Measurements from ENCODE around the gene NFASC.

The NFASC gene

DNA sequence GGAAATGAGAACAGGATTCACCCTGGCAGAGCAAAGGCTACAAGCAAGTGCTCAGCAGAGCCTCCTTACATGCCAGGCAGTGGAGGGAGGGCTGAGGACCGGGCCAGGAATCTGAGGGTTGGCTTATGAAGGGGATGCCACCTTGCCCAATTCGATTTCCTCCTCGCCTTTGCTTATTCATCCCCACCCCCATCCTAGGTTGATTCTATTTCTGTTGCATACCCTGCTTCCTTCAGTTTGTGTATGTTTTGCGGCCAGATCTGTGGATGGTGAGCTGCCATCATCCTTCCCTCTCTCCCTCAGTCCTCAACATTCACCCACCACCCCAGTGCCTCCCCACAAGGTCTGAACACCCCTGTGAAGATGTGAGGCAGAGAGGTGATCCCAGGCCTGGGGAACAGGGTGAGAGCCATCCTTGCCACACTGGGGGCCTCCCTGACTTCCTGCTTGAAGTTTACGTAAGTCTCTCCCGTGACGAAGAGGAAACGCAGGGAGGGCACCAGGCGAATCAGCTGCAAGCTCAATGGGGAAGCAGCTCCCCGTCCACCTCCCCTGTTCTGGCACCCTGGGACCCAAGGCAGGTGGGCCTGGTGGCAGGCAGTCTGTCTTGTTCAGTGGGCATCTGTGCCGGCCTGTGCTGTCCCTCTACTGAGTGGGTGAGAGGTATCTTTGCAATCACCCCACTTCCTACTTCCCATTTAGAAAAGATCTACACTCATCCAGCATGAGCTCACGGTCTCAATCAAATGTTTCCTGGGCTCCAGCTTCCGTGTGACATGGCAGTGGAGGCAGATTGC lies 121.7 kb downstream of the NFASC start:
- no peak for TF ChIP-seq Cebpa-rat (IDR thresholded peaks at IDR 0.05)
- Histone ChIP-seq H4K20me1 (no peaks in the 10 kb centered on the region), H3K27ac (peak overlapping the region; percentile 46), H3K36me3 (no peaks in the 10 kb centered on the region), H3K4me2 (peak overlapping the region; percentile 67), H3K4me3 (no peak overlapping the region), H3K9me3 (no peaks in the 10 kb centered on the region), H3K4me1 (peaks cover 18% of the 10 kb centered on the region), H3K27me3 (no peaks in the 10 kb centered on the region), H3K9ac (no peak overlapping the region)

DNA sequence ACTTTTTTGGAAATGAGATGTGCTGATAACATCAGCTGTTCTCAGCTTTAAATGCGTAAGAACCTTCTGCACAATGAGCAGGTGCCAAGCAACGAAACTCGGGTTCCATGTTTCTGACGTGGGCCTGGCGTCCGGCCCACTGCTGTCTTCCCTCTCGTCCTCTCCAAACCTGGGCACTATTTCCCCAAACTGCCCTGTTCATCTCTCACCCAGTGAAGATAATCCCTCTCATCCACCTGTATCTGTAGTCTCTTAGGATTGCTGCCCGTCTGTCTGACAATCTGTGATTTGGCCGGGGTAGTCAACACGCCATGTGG lies 122.3 kb downstream of the NFASC start:
- no peaks in the 10 kb centered on the region for H4K20me1 ChIP-seq
- no peak overlapping the region for H3K27ac ChIP-seq
- no peak overlapping the region for H3K4me3 ChIP-seq
- no peak for TF ChIP-seq Cebpa-rat (IDR thresholded peaks at IDR 0.05)
- H3K9ac ChIP-seq = no peak overlapping the region
- no peaks in the 10 kb centered on the region for H3K27me3 ChIP-seq
- H3K4me2 ChIP-seq = peak overlapping the region; percentile 67
- peaks cover 24% of the 10 kb centered on the region for H3K4me1 ChIP-seq
- no peaks in the 10 kb centered on the region for H3K9me3 ChIP-seq
- H3K36me3 ChIP-seq = no peaks in the 10 kb centered on the region

GRCh38 chr1:204994086-204994862 lies 123.6 kb downstream of the NFASC start:
- H3K27ac ChIP-seq = no peak overlapping the region
- no peak overlapping the region for H3K9ac ChIP-seq
- H4K20me1 ChIP-seq = no peaks in the 10 kb centered on the region
- no peak overlapping the region for H3K4me2 ChIP-seq
- peaks cover 31% of the 10 kb centered on the region for H3K4me1 ChIP-seq
- H3K36me3 ChIP-seq = no peaks in the 10 kb centered on the region
- no peaks in the 10 kb centered on the region for H3K27me3 ChIP-seq
- H3K9me3 ChIP-seq = no peaks in the 10 kb centered on the region
- no peak overlapping the region for H3K4me3 ChIP-seq
- TF ChIP-seq Cebpa-rat (IDR thresholded peaks at IDR 0.05) = no peak

- Histone ChIP-seq H3K4me1 (peaks cover 27% of the 10 kb centered on the region), H3K27ac (no peak overlapping the region)
Measured at GRCh38 chr1:204996981-204997380, 126.3 kb downstream of the NFASC start.

DNA sequence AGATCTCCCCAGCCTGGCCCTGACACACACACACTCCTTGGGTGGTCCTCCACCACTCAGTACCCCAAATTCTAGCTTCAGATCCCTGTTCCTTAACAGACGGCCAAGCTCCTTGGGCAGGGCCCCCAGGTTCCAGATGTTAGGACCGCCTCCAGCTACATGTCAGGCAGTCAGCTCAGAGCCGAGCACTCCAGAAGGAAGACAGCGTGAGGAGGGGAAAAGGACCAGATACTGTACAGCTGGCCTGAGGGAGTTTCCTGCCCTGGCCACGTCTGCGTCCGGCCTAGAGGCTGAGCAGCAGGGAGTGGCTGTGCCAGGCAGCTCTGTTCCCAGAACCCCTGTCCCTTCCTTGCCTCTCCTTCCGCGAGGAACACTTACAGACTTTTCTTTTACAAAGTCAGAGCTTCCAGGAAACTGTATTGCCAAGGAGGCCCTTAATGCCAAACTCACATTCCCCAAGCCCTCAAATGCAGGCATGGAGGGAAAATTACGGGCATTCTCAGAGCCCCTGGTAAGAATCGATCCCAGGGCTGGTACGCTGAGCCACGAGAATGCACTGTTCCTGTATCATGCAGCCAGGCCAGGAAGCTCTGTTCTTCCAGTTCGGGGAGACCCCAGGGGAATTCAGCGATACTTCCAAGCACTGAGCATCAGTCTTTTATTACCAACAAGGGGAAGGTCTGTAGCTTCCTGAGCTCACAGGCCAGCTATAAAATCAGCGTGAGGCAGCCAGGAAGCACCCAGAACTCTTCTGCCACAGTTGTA lies 127.1 kb downstream of the NFASC start:
- TF ChIP-seq Cebpa-rat (IDR thresholded peaks at IDR 0.05) = no peak
- no peak overlapping the region for H3K4me3 ChIP-seq
- H3K4me1 ChIP-seq = peaks cover 19% of the 10 kb centered on the region
- H3K36me3 ChIP-seq = no peaks in the 10 kb centered on the region
- no peak overlapping the region for H3K27ac ChIP-seq
- H3K27me3 ChIP-seq = no peaks in the 10 kb centered on the region
- no peaks in the 10 kb centered on the region for H3K9me3 ChIP-seq
- no peak overlapping the region for H3K9ac ChIP-seq
- no peaks in the 10 kb centered on the region for H4K20me1 ChIP-seq
- H3K4me2 ChIP-seq = peak overlapping the region; percentile 60

More at GRCh38 chr1:204996981-204997380, 126.3 kb downstream of the NFASC start:
- no peak overlapping the region for H3K4me2 ChIP-seq
- no peak for TF ChIP-seq Cebpa-rat (IDR thresholded peaks at IDR 0.05)
- H4K20me1 ChIP-seq = no peaks in the 10 kb centered on the region
- no peak overlapping the region for H3K4me3 ChIP-seq
- no peaks in the 10 kb centered on the region for H3K36me3 ChIP-seq
- no peak overlapping the region for H3K9ac ChIP-seq
- H3K27me3 ChIP-seq = no peaks in the 10 kb centered on the region
- H3K9me3 ChIP-seq = no peaks in the 10 kb centered on the region

DNA sequence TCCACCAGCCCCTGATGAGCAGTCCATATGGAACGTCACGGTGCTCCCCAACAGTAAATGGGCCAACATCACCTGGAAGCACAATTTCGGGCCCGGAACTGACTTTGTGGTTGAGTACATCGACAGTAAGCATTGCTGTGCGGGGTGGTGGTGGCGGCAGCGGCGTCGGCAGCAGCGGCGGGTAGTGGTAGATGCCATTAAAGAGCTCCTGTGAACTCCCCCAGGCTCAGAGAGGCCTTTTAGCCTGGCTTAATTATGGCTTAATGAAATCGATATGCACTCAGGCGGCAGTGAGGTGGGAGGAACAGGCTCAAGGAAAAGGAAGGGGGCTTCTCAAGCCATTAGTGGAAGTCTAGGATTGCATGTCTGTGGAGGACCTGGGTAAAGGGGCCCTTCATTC lies 130.5 kb downstream of the NFASC start:
- H3K4me1 ChIP-seq = peaks cover 19% of the 10 kb centered on the region
- no peak overlapping the region for H3K9ac ChIP-seq
- H4K20me1 ChIP-seq = no peaks in the 10 kb centered on the region
- no peak overlapping the region for H3K4me3 ChIP-seq
- no peak overlapping the region for H3K4me2 ChIP-seq
- no peaks in the 10 kb centered on the region for H3K27me3 ChIP-seq
- no peaks in the 10 kb centered on the region for H3K9me3 ChIP-seq
- no peak overlapping the region for H3K27ac ChIP-seq
- H3K36me3 ChIP-seq = no peaks in the 10 kb centered on the region
- no peak for TF ChIP-seq Cebpa-rat (IDR thresholded peaks at IDR 0.05)

DNA sequence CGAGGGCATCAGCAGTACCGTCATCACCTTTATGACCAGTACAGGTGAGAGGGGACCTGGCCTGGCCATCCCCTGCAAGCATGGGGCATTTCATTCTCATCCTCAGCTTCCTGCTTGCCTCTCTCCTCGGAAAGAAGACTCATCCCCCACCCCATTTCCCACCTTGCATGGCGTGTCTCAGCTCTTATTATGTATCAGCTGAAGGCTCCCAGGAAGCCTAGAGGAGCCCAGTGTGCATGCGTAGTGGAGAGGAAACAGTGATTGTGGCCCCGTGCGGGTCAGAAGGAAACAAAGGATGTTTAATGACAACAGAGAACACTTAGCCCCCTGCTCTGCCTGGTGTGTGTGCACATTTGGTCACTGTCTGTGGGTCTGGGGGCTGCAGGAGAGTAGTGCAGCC lies 132.0 kb downstream of the NFASC start:
- no peaks in the 10 kb centered on the region for H3K27me3 ChIP-seq
- H3K27ac ChIP-seq = no peak overlapping the region
- H3K36me3 ChIP-seq = no peaks in the 10 kb centered on the region
- no peak overlapping the region for H3K4me3 ChIP-seq
- no peak overlapping the region for H3K4me2 ChIP-seq
- H3K4me1 ChIP-seq = peaks cover 14% of the 10 kb centered on the region
- TF ChIP-seq Cebpa-rat (IDR thresholded peaks at IDR 0.05) = no peak
- H4K20me1 ChIP-seq = no peaks in the 10 kb centered on the region
- no peaks in the 10 kb centered on the region for H3K9me3 ChIP-seq
- no peak overlapping the region for H3K9ac ChIP-seq

DNA sequence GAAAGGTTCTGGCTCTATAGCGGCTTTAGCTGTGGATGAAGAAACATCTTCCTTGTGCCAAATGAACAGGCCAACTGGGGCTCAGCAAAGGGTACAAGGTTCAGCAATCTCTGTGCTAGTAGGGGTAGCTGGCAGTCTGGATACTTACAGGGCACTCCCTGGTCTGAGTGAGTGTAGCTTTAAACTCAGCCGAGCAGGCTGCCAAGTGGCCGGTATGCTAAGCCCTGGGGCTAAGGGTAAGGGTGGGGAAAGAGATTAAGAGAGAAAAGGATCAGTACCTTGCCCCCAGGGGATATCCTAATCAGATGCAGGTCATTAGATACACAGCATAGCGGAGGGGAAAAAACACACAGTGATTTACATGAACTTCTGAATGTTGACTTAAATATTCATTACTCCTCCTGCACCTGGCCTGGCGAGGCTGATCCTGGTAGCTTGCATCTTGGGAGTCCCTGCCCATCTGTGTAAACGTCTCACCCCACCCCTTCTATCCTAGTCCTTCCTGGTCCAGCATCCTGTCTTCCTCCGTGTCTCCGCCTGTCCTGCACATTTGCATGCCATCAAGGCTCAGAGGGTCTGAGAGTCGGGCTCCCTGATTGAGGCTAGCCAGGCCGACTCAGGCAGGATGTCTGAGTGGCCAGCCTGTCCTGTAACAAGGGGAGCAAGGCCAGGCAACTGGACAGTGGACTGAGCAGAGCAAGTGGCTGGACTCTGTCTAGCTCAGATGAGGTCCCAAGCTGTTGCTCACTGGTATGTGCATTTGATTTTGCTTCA lies 132.9 kb downstream of the NFASC start:
- no peak for TF ChIP-seq Cebpa-rat (IDR thresholded peaks at IDR 0.05)
- Histone ChIP-seq H3K36me3 (no peaks in the 10 kb centered on the region), H3K4me3 (no peak overlapping the region), H3K27ac (no peak overlapping the region), H3K9me3 (no peaks in the 10 kb centered on the region), H3K4me1 (peaks cover 5% of the 10 kb centered on the region), H4K20me1 (no peaks in the 10 kb centered on the region), H3K4me2 (no peak overlapping the region), H3K27me3 (no peaks in the 10 kb centered on the region), H3K9ac (no peak overlapping the region)

DNA sequence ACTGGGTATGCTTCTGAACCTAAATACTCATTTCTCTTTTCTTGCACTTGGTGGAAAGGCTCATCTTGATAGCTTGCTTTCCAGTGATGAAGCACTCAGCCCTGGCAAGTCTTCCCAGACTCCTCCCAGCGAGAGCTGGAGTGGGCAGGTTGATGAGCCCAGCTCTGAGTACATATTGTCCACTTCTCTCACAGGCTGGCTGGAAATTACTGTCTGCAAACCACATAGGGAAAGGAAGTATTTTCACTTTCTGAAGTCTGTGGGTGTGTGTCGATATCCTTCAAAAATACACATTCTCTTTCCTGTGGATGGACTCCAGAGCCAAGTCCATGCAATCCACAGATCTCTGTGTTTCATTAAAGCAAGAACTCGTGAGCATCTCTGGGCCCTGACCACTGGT lies 133.7 kb downstream of the NFASC start:
- no peak overlapping the region for H3K9ac ChIP-seq
- H3K36me3 ChIP-seq = no peaks in the 10 kb centered on the region
- no peaks in the 10 kb centered on the region for H3K27me3 ChIP-seq
- H4K20me1 ChIP-seq = no peaks in the 10 kb centered on the region
- no peaks in the 10 kb centered on the region for H3K9me3 ChIP-seq
- no peak overlapping the region for H3K4me3 ChIP-seq
- H3K27ac ChIP-seq = no peak overlapping the region
- no peak overlapping the region for H3K4me2 ChIP-seq
- H3K4me1 ChIP-seq = 0 out of 2 replicates have a peak, but pooled peaks cover 4% of the 10 kb centered on the region
- TF ChIP-seq Cebpa-rat (IDR thresholded peaks at IDR 0.05) = no peak

Data from BLaER1 (cell line).